GM19023 (cell line): ENCODE measurements around the gene PRKRA.
A peak's percentile ranks its signal among the peaks of the same experiment; 100 is the strongest.
"Not testable (repeated sequence)": the region's sequence is repeated elsewhere in the genome, so short reads cannot be mapped to it uniquely, and the experiment has no call there.

ENCODE experiments used
- ATAC-seq: cut with Tn5 transposase; IDR thresholded peaks from one replicate; pipeline ENCODE4 v1.9.1; 2021; ENCODE audit warnings: mild to moderate bottlenecking, moderate library complexity; ENCODE audit not compliant: unreplicated experiment

Gene PRKRA

DNA sequence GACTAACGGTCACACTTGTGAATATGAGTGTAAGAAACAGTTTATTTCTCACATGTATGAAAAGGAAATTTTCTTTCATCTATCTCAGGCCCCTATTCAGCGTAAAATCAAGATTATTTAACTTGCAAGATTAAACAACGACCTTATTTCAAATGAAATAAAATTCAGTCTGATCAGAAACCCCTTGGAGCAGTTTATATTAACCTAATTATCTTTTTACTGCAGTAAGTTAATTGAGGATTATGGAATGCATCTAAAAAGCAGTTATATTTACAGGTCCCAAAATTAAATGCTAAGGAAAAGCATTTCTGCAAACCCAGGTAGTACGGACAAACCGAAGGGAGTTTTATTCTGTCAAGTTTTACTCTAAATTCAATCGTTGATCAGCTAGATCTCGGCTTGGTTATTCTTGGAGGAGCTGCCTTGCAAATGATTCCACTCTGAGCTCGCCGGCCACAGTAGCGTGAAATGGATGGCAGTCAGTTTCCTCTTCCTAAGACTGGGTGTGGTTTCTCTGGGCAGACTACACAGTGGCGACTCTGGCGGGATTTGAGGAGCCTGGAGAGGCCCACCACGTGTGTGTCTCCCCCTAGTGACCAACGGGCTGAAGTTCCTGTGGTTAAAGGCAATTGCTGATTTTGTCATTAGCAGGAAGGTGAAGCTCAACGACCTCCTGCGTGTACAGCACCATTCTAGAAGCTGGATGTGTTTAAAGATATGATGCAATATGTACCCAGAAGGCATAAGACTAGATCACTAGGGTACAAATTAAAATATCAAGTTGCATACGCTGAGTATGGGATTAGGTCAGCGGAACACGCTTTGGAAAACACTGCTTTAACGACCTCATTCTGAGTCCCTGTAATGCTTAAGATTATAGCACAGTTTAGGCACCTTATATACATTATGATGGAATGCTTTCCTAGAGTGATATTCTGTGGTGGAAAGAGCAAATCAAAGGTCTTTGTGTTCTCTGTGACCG lies 36.4 kb downstream of the PRKRA start:
- ATAC-seq, result peak; percentile 74

GRCh38 chr2:178413472-178414265 lies 37.3 kb downstream of the PRKRA start:
- peak; percentile 83 for ATAC-seq

GRCh38 chr2:178412453-178412852 lies 38.5 kb downstream of the PRKRA start:
- not testable (repeated sequence) for ATAC-seq

GRCh38 chr2:178412047-178412446 lies 38.9 kb downstream of the PRKRA start:
- no peak for ATAC-seq

- ATAC-seq, result no peak
These were observed 41.7 kb downstream of the PRKRA start for GRCh38 chr2:178409261-178409660.

DNA sequence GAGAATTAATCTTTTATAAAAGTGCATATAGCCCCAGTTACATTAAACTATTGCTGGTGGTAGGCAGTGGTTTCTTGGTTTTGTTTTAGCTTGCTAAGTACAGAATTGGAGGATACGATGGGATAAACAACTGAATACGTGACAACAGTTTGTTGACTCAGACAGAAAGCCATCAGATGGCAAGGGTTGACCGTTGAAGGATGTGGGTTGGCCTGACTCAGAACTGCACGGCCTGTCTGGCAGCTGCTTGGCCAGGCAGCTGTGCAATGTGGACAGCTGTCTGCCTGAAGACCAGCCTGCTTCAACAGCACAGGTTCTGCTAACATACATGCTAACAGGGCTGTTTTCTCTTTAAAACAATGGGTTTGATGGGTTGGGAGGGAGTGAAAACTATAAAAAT lies 46.6 kb downstream of the PRKRA start:
- ATAC-seq, result peak; percentile 100

DNA sequence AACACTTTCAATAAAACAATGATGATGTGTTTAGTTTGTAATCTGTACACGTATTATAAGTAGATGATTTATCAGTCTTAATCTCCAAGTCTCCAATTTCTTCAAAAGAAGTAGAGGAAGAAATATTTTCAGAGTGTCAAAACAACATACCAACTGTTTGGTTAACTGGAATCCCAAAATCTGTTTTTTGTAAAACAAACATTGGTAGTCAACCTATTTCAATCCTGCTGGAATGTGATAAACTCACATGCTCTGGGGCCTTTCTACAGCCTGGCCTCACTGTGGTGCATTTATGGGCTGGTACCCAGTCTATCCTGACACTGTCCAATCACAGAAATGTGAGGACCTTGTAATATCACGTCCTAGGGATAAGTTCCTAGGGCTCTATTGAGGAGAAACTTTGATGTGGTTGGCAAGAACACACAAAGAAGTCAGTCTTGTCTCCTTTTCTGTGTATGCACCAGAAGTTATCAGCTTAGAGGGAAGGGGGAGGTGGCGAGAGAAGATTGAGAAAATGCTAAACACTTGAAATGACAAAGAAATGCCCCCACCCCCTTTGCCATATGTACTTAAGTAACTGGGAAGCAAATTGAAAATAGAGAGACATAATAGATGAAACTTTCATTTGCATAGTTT lies 47.2 kb downstream of the PRKRA start:
- ATAC-seq, result peak; percentile 44

GRCh38 chr2:178401994-178402437 lies 49.0 kb downstream of the PRKRA start:
- no peak for ATAC-seq

GRCh38 chr2:178397002-178397605 lies 53.9 kb downstream of the PRKRA start:
- no peak for ATAC-seq

- ATAC-seq, result no peak
These were observed 54.9 kb downstream of the PRKRA start for GRCh38 chr2:178395941-178396570.

GRCh38 chr2:178395295-178395694 lies 55.7 kb downstream of the PRKRA start:
- no peak for ATAC-seq

GRCh38 chr2:178394859-178395258 lies 56.1 kb downstream of the PRKRA start:
- ATAC-seq, result no peak

DNA sequence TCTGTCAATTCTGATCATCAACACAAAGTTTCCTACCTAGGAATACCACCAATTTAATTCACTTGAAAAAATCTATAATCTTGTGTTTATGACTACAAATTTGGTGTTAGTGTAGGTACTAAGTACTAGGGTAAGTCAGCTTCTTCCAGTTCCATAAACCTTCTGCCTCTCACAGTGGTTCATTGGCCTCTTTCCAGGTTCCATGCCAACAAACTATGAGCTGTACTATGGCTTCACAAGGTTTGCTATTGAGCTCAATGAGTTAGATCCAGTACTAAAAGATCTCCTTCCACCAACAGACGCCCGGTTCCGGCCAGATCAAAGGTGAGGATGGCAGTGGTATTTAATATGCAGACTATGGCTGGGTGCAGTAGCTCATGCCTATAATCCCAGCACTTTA lies 58.8 kb downstream of the PRKRA start:
- no peak for ATAC-seq

DNA sequence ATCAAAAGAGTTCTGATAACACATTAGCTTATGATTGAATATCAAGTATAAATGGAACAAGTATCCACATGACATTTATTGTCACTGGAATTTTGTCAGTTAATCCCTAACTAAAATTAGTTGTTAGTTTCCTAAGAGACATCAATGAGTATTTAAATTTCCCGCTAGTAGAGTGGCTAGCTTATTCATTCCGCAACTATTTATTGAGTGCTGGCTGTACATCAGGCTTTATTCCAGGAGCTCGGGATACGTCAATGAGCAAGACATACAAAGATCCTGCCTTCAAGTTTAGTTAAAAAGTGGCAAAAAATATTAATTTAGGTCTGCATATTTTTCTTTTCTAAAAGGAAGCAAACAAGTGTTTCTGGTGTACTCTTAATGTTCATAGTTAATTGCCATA lies 59.3 kb downstream of the PRKRA start:
- no peak for ATAC-seq

DNA sequence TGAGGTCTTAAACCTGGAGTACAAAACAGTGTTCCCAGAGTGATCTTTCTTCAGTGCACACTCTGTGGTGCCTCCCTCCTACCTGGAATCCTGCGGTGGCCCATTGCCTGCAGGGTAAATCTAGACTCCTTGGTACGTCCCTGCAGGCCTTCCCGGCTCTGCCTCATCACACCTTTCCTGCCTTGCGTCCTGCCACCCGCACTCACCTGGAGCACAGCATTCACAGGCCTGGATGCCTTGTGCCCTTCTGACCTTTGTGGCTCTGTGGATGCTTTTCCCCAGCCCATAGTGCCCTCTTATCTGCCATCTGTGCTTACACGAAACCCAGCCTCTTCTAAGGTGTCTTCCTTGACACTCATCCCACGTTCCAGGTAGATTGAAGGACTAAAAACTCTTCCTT lies 62.7 kb downstream of the PRKRA start:
- no peak for ATAC-seq

- no peak for ATAC-seq
These were observed 63.9 kb downstream of the PRKRA start for GRCh38 chr2:178386986-178387597.

- no peak for ATAC-seq
These were observed 65.3 kb downstream of the PRKRA start for GRCh38 chr2:178385595-178386148.

DNA sequence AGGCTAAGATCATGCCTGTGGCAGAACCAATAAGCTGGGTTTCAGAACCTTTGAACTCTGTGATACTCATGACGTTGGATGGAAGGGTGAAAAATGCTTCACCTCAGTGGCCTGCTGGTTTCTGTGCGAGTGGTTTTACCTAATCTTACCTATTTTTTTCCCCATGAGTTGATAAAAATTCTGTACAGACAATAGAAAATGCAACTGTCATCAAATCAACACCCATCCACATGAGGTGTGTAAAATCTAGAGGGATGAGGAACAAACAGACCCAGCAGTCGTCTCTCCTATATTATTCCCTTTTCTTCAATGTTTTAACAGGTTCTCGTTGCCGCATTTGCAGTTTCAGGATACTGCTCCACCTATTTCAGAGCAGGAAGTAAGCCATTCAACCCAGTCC lies 67.3 kb downstream of the PRKRA start:
- ATAC-seq, result no peak
